Neural cell (in vitro differentiated cells): ENCODE results near the gene ACACA. TPM values are rescaled to one million over a fixed set of nuclear protein-coding genes. Genes with fewer than 3 reads are reported as not detected.

Experiments
- H2AFZ ChIP-seq: fragments of 200-600, 300-800 bp; sonication (generic), shearing (Covaris generic); 2 replicates; pipeline ENCODE4 v1.6.0; 2014; ENCODE audit warnings: low read depth, mild to moderate bottlenecking, antibody characterized with exemption, low read length, moderate library complexity
- H3F3A ChIP-seq: fragments of 200-600 bp; shearing (Covaris generic); 2 replicates; pipeline ENCODE4 v1.6.1; 2016; ENCODE audit warnings: mild to moderate bottlenecking, moderate library complexity, mixed read lengths, antibody characterized with exemption, low read length; ENCODE audit not compliant: insufficient read depth, poor library complexity, severe bottlenecking
- H3K27ac ChIP-seq: fragments of 200-600, 300-800 bp; sonication (generic), shearing (Covaris generic); 2 replicates; pipeline ENCODE4 v1.5.1; 2014; ENCODE audit warnings: mild to moderate bottlenecking, low read length, moderate library complexity
- H3K27me3 ChIP-seq: fragments of 300-800, 200-600 bp; sonication (generic), shearing (Covaris generic); 2 replicates; pipeline ENCODE4 v1.6.0; 2014; ENCODE audit warnings: mild to moderate bottlenecking, low read depth, low read length, moderate library complexity; ENCODE audit not compliant: insufficient read depth
- H3K36me3 ChIP-seq: fragments of 300-800, 200-600 bp; sonication (generic), shearing (Covaris generic); 2 replicates; pipeline ENCODE4 v1.5.1; 2014; ENCODE audit warnings: mild to moderate bottlenecking, antibody characterized with exemption, low read length, moderate library complexity; ENCODE audit not compliant: insufficient read depth
- H3K4me2 ChIP-seq: fragments of 300-800, 200-600 bp; sonication (generic), shearing (Covaris generic); 2 replicates; pipeline ENCODE4 v1.6.0; 2014; ENCODE audit warnings: mild to moderate bottlenecking, low read length
- H3K4me3 ChIP-seq: fragments of 300-800, 200-600 bp; sonication (generic), shearing (Covaris generic); 2 replicates; pipeline ENCODE4 v1.5.1; 2014; ENCODE audit warnings: mild to moderate bottlenecking, low read length, moderate library complexity
- H3K79me2 ChIP-seq: fragments of 200-600 bp; shearing (Covaris generic); replicated peaks from 2 replicates; pipeline ENCODE4 v1.6.0; 2014; ENCODE audit warnings: mild to moderate bottlenecking, low read length, moderate library complexity; ENCODE audit not compliant: insufficient read depth
- H3K9ac ChIP-seq: fragments of 300-800, 200-600 bp; sonication (generic), shearing (Covaris generic); 2 replicates; pipeline ENCODE4 v1.6.1; 2016; ENCODE audit warnings: mild to moderate bottlenecking, low read length, mixed read lengths
- H3K9me2 ChIP-seq: fragments of 200-600 bp; shearing (Covaris generic); 2 replicates; pipeline ENCODE4 v1.6.1; 2016; ENCODE audit warnings: mild to moderate bottlenecking, low read length, mixed read lengths; ENCODE audit not compliant: insufficient read depth
- H3K9me3 ChIP-seq: fragments of 200-600, 300-800 bp; sonication (generic), shearing (Covaris generic); 2 replicates; pipeline ENCODE4 v1.6.1; 2016; ENCODE audit warnings: mild to moderate bottlenecking, mixed run types, low read length, moderate library complexity, mixed read lengths
- H4K20me1 ChIP-seq: fragments of 200-600 bp; shearing (Covaris generic); 2 replicates; pipeline ENCODE4 v1.6.1; 2016; ENCODE audit warnings: mild to moderate bottlenecking, mixed run types; ENCODE audit not compliant: insufficient read depth
- CTCF ChIP-seq: fragments of 450-650 bp; IDR thresholded peaks from 2 replicates; pipeline ENCODE4 v1.5.1; 2014; ENCODE audit warnings: antibody characterized with exemption, mild to moderate bottlenecking, moderate library complexity; ENCODE audit not compliant: poor library complexity, severe bottlenecking
- EP300 ChIP-seq: fragments of 450-650 bp; conservative IDR thresholded peaks from 2 replicates; pipeline ENCODE4 v1.6.1; 2014; ENCODE audit warnings: antibody characterized with exemption, mild to moderate bottlenecking, moderate library complexity; ENCODE audit not compliant: poor library complexity, severe bottlenecking
- EZH2 ChIP-seq: fragments of 200-600, 300-800 bp; shearing (Covaris generic), sonication (generic); IDR thresholded peaks from 2 replicates; pipeline ENCODE4 v1.6.1; 2014; ENCODE audit warnings: antibody characterized with exemption, low read length, borderline replicate concordance, mild to moderate bottlenecking; ENCODE audit not compliant: insufficient read depth, poor library complexity, severe bottlenecking
- MXI1 ChIP-seq: fragments of 450-650 bp; conservative IDR thresholded peaks from 2 replicates; pipeline ENCODE4 v1.6.1; 2014; ENCODE audit warnings: antibody characterized with exemption, mild to moderate bottlenecking; ENCODE audit not compliant: poor library complexity, severe bottlenecking
- POLR2AphosphoS5 ChIP-seq: IDR thresholded peaks from 2 replicates; pipeline ENCODE4 v1.6.1; 2012
- RAD21 ChIP-seq: fragments of 450-650 bp; conservative IDR thresholded peaks from 2 replicates; pipeline ENCODE4 v1.6.1; 2014; ENCODE audit warnings: antibody characterized with exemption, mild to moderate bottlenecking, moderate library complexity
- REST ChIP-seq: IDR thresholded peaks from 2 replicates; pipeline ENCODE4 v1.6.1; 2012; ENCODE audit warnings: borderline replicate concordance
- SMC3 ChIP-seq: fragments of 450-650 bp; conservative IDR thresholded peaks from 2 replicates; pipeline ENCODE4 v1.6.1; 2014; ENCODE audit warnings: antibody characterized with exemption, mild to moderate bottlenecking, moderate library complexity; ENCODE audit not compliant: poor library complexity
- TAF1 ChIP-seq: IDR thresholded peaks from 2 replicates; pipeline ENCODE4 v1.6.1; 2012; ENCODE audit warnings: low read depth
- polyA plus RNA-seq: library from polyadenylated mRNA; depleted of rRNA; stranded (reverse); fragments of >200 nt; gene quantifications from 2 replicates; pipeline ENCODE4 v1.2.3, GENCODE V29; 2014

Gene ACACA
- polyA plus RNA-seq, 1 donor from 2014 or later: 38.4 TPM

GRCh38 chr17:37133136-37133535 is 273.5 kb downstream of the ACACA start:
- H3K9ac ChIP-seq: no peak overlapping the region
- H3K4me3 ChIP-seq: no peak overlapping the region
- no peak overlapping the region for H3K27ac ChIP-seq
- no peaks in the 10 kb centered on the region for H3K27me3 ChIP-seq
- no peaks in the 10 kb centered on the region for H3K9me3 ChIP-seq
- no peaks in the 10 kb centered on the region for H3K9me2 ChIP-seq
- no peak for TF ChIP-seq REST
- no peak for TF ChIP-seq TAF1
- TF ChIP-seq MXI1: no peak
- TF ChIP-seq SMC3: no peak
- no peak for TF ChIP-seq POLR2AphosphoS5
- no peak for TF ChIP-seq EZH2
- TF ChIP-seq RAD21: no peak
- no peak for TF ChIP-seq EP300
- TF ChIP-seq CTCF: no peak
- H2AFZ ChIP-seq: no peak overlapping the region
- no peaks in the 10 kb centered on the region for H3F3A ChIP-seq
- peaks cover 4% of the 10 kb centered on the region for H3K36me3 ChIP-seq
- no peaks in the 10 kb centered on the region for H3K79me2 ChIP-seq
- H3K4me2 ChIP-seq: no peak overlapping the region
- no peaks in the 10 kb centered on the region for H4K20me1 ChIP-seq

- H3K36me3 ChIP-seq: peaks cover 4% of the 10 kb centered on the region
- no peak overlapping the region for H3K4me2 ChIP-seq
- H3K9me3 ChIP-seq: no peaks in the 10 kb centered on the region
- no peaks in the 10 kb centered on the region for H3K9me2 ChIP-seq
- H3F3A ChIP-seq: no peaks in the 10 kb centered on the region
- H3K27me3 ChIP-seq: no peaks in the 10 kb centered on the region
- H3K9ac ChIP-seq: no peak overlapping the region
- H2AFZ ChIP-seq: no peak overlapping the region
- H4K20me1 ChIP-seq: no peaks in the 10 kb centered on the region
- H3K79me2 ChIP-seq: no peaks in the 10 kb centered on the region
- H3K4me3 ChIP-seq: no peak overlapping the region
- TF ChIP-seq CTCF (no peak), RAD21 (no peak), SMC3 (no peak), POLR2AphosphoS5 (no peak), REST (no peak), EZH2 (no peak), EP300 (no peak)
- H3K27ac ChIP-seq: no peak overlapping the region
Measured at GRCh38 chr17:37131669-37132611, 274.7 kb downstream of the ACACA start.
